HFF-Myc (cell line): ENCODE data around the gene SPOCD1.

ENCODE experiments used
- DNase-seq: peaks from one replicate; pipeline ENCODE4 v3.0.0-alpha.2; 2011; ENCODE audit warnings: low read depth; ENCODE audit errors: extremely low read depth
- H3K4me3 ChIP-seq: replicated peaks from 2 replicates; pipeline ENCODE4 v1.5.1; 2011; ENCODE audit warnings: low read depth, mild to moderate bottlenecking, control low read depth, low read length
- TF ChIP-seq, protein P1 (sequence below): IDR thresholded peaks from 2 replicates; pipeline ENCODE4 v1.5.1; 2012; ENCODE audit warnings: mild to moderate bottlenecking, low read depth, low read length, control low read depth; ENCODE audit errors: missing control alignments

Gene SPOCD1

DNA sequence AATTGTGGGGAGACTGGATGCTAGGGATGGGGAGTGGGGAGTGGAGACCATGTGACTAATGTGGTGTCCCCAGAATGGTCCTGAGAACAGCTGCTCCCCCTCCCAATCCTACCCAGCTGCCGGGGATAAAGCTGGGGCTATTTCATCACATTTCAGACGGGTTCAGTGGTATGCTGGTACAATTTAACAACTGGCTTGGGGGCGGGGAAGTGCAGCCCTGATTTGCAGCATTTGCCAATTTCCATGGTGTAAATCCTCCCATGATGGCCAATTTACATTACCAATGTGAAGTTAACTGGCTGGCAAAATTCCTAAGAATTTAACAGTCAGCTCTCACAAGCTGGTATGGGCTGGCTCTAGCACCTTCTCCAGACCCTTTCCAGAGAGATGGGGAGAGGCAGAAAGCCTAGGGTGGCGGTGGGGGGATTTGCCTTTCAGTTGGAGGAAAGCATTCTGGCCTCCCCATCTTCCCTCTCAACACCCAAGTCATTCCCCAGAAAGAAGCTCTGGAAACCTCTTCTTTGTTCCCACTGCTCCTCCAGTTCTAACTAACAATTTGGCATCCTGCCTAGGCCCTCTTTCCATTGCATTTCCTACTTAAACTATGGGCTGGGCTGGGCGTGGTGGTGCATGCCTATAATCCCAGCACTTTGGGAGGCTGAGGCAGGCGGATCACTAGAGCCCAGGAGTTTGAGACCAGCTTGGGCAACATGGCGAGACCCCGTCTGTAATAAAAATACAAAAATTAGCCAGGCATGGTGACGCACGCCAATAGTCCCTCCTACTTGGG lies 40.4 kb downstream of the SPOCD1 start:
- H3K4me3 ChIP-seq, result no peak overlapping the region
- TF ChIP-seq, protein P1, sequence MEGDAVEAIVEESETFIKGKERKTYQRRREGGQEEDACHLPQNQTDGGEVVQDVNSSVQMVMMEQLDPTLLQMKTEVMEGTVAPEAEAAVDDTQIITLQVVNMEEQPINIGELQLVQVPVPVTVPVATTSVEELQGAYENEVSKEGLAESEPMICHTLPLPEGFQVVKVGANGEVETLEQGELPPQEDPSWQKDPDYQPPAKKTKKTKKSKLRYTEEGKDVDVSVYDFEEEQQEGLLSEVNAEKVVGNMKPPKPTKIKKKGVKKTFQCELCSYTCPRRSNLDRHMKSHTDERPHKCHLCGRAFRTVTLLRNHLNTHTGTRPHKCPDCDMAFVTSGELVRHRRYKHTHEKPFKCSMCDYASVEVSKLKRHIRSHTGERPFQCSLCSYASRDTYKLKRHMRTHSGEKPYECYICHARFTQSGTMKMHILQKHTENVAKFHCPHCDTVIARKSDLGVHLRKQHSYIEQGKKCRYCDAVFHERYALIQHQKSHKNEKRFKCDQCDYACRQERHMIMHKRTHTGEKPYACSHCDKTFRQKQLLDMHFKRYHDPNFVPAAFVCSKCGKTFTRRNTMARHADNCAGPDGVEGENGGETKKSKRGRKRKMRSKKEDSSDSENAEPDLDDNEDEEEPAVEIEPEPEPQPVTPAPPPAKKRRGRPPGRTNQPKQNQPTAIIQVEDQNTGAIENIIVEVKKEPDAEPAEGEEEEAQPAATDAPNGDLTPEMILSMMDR, result no peak
- DNase-seq, result no peak

DNA sequence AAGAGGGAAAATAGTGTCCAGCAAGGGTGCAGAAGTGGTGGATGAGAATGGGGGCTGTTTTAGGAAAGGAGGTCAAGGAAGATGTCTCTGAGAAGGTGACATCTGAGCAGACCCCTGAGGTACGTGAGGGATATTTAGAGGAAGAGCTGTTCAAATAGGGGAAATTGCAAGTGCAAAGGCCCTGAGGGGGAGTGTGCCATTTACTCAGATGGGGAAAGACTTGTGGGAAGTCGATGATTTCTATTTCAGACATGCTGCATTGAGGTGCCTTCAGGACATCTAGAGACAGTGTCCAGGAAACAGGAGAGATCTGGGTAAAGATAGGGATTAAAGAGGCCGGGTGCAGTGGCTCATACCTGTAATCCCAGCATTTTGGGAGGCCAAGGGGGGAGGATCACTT lies 41.3 kb downstream of the SPOCD1 start:
- TF ChIP-seq, protein P1, result no peak
- DNase-seq, result no peak
- no peak overlapping the region for H3K4me3 ChIP-seq

DNA sequence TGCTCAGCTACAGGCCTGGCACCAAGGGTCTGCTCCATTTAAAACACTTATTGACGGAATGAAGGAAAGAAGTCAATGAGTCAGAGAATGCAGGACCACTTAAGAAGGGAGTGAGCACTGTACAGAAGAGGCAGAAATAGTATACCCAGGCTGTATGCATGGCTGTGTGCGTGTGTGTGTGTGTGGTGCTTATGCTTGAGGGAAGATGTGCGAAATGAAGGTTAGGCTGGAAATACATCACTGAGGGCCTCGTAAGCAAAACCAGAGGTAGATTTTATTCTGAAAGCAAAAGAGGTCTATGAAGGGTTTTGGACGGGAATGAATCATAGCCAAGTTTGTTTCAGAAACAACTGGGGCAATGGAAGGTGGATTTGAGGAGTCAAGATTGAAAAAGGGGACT lies 42.0 kb downstream of the SPOCD1 start:
- no peak overlapping the region for H3K4me3 ChIP-seq
- DNase-seq, result no peak
- TF ChIP-seq, protein P1, result no peak

DNA sequence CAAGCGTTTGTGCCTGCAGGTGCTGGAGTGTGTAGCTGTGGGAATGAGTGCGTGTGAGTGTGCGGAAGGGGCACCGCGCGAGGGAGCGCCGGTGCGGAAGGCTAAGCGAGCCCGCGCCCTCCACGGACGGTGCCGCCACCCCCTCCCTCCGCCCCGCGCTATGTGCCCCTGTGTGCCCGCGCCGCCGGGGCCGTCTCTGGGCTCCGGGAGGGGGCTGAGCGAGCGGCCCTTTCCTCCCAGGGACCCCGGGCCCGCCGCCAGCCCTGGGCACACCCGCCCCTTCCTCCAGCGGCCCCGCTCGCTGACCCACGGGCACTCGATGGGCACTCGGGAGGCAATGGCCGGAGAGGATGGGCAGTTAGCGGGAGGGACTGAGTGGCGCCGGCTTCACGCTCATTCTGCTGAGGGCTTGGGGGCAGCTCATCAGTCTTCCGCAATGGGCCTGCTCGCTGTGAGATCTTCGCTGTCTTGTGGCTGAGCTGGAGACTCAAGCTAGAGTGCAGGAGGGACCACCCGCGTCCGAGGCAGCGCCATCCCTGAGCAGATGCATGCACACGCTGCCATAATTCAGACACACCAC lies 43.1 kb downstream of the SPOCD1 start:
- TF ChIP-seq, protein P1, result no peak
- peak overlapping the region; percentile 25; the same call in 1 of the 2 replicates for H3K4me3 ChIP-seq
- DNase-seq, result no peak

DNA sequence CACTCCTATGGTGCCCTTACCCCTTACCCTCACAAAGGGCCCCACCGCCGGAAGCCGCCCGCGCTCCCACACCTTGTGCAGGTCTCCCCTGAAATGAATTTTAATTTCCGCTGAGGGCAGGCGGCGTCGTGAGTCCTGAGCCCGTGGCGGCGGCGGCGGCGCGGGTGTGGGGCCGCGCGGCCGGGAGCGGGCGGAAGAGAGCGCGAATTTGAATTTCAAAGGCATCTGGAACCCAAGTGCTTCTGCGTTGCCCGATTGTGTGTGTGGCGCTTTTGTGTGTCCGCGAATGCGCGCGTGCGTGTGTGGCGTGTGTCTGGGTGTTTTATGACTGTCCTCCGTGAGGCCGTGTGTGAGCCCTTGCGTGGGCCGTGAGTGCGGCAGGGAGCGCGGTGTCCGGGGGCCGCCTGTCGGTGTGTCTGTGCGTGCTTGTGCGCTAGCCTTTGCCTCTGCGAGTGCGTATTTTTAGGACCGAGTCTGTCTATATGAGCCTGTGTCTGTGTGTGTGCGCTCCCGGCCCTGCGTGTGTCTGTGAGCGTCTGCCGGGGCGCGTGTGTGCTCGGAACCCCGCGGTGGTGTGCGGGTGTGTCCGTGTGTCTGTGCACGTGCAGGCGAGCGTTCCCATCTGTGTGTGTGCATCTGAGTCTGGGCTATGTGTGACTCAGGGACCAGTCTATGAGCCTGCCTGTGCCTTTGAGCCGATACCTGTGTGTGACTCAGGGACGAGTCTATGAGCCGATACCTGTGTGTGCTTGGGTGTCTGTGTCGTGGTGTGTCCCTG lies 43.7 kb downstream of the SPOCD1 start:
- H3K4me3 ChIP-seq, result peak overlapping the region; percentile 25; the same call in 1 of the 2 replicates
- TF ChIP-seq, protein P1, result no peak
- DNase-seq, result no peak

DNA sequence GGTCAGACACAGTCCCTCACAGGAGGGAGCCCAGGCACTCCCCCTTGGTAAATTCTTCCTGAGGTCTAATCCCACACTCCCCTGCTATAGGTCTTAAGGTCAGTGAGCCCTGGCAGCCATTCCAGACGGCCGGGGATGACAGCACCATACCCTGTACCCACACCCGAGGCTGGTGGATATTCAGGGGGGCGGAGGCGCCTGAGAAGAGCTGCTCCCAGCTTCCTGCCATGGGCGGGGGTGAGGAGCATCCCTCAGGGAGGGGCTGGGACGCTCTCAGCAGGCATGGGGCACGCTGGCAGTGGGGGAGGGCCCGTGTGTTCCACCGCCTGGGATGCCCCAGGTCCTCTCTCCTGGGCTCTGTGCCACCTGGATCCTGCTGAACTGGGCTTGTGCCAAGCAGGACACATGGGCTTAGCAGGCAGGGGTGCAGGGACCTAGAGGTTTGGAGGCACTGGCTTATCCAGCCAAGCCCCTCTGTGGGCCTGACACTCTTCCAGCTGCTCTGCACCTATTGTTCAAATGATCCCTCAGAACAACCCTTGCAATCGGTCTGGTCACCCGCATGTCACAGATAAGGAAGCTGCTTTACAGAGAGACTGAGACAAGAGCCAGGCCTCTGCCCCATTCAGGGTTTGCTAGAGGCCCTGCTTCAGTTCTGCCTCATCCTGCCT lies 46.0 kb downstream of the SPOCD1 start:
- TF ChIP-seq, protein P1, result no peak
- DNase-seq, result no peak
- H3K4me3 ChIP-seq, result no peak overlapping the region
